ENCODE results near the gene SIRT6. TPM values are rescaled to one million over a fixed set of nuclear protein-coding genes. Genes with fewer than 3 reads are reported as not detected.

The SIRT6 gene
- total RNA-seq, 1 donor from 2014 or later: 65.6 TPM

DNA sequence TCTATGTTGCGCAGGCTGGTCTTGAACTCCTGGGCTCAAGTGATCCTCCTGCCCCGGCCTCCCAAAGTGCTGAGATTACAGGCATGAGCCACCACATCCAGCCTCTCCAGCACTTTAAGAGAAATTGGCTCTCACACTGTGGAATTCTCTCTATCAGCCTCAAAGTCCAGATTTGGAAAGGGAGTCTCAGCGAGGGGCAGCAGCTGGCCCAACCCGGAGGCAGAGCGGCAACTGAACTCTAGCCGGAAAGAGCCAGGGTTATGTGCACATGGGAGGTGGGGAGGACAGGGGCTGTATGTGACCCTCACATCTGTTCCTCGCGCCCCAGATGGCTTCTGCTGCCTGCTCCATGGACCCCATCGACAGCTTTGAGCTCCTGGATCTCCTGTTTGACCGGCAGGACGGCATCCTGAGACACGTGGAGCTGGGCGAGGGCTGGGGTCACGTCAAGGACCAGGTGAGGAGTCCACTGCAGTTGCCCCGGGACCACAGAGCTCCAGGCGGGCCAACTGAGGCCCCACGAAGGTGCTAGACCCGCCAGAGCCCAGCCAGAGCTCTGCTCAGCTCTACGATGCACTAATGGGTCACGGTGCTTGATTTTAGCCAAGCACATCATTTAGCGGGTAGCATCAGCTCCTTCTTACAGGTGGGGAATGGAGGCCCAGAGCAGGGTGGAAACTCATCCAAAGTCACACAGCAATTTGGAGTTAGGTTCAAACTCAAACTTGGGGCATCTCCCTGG lies 27.6 kb downstream of the SIRT6 start:
- no peaks in the 10 kb centered on the region for H3K4me1 ChIP-seq
- no peak for DNase-seq (ENCODE audit: extremely low spot score in 2 of 2)
- intact Hi-C loops (cut with DNase I): no loop called here
- H3K36me3 ChIP-seq: no peaks in the 10 kb centered on the region
- H3K27ac ChIP-seq: no peak overlapping the region
- H3K4me3 ChIP-seq: no peak overlapping the region
- H3K9me3 ChIP-seq: no peaks in the 10 kb centered on the region
- TF ChIP-seq, protein P1, sequence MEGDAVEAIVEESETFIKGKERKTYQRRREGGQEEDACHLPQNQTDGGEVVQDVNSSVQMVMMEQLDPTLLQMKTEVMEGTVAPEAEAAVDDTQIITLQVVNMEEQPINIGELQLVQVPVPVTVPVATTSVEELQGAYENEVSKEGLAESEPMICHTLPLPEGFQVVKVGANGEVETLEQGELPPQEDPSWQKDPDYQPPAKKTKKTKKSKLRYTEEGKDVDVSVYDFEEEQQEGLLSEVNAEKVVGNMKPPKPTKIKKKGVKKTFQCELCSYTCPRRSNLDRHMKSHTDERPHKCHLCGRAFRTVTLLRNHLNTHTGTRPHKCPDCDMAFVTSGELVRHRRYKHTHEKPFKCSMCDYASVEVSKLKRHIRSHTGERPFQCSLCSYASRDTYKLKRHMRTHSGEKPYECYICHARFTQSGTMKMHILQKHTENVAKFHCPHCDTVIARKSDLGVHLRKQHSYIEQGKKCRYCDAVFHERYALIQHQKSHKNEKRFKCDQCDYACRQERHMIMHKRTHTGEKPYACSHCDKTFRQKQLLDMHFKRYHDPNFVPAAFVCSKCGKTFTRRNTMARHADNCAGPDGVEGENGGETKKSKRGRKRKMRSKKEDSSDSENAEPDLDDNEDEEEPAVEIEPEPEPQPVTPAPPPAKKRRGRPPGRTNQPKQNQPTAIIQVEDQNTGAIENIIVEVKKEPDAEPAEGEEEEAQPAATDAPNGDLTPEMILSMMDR (IDR thresholded peaks at IDR 0.05): no peak
- TF ChIP-seq POLR2A (IDR thresholded peaks at IDR 0.05) (no peak), POLR2AphosphoS5 (IDR thresholded peaks at IDR 0.05; ENCODE audit: insufficient read depth in 1 of 2, low read depth in 1 of 2) (no peak)
- H3K27me3 ChIP-seq: no peaks in the 10 kb centered on the region

DNA sequence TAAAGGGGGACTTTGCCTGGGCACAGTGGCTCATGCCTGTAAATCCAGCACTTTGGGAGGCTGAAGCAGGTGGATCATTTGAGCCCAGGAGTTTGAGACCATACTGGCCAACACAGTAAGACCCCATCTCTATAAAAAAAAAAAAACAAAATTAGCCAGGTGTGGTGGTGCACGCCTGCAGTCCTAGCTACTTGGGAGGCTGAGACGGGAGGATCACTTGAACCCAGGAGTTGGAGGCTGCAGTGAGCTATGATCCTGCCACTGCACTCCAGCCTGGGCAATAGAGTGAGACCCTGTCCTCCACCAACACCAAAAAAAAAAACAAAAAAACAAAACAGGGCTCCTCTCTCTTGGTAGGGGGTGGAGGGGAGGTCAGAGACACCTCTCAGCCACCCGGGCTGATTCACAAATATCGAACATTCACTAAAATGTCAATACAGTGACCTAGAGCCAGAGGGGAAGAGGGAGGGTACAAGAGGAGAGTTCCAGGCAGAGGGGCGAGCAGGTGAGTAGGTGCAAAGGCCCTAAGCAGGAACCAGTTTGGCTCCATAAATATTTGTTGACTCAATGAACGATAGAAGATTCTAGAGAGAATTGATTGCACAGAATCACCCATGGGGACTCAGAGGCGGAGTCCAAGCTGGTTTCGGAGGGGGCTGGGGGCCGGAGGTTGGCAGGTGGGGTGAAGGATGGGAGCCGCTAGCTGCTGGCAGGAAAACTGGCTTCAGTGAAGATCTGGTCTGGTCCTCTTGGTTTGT lies 29.9 kb downstream of the SIRT6 start:
- no peaks in the 10 kb centered on the region for H3K4me1 ChIP-seq
- no peaks in the 10 kb centered on the region for H3K36me3 ChIP-seq
- no peak for DNase-seq (ENCODE audit: extremely low spot score in 2 of 2)
- no peak overlapping the region for H3K27ac ChIP-seq
- intact Hi-C loops (cut with DNase I): no loop called here
- H3K4me3 ChIP-seq: no peak overlapping the region
- H3K9me3 ChIP-seq: no peaks in the 10 kb centered on the region
- TF ChIP-seq POLR2AphosphoS5 (IDR thresholded peaks at IDR 0.05; ENCODE audit: insufficient read depth in 1 of 2, low read depth in 1 of 2): no peak
- TF ChIP-seq, protein P1 (IDR thresholded peaks at IDR 0.05): no peak
- no peak for TF ChIP-seq POLR2A (IDR thresholded peaks at IDR 0.05)
- no peaks in the 10 kb centered on the region for H3K27me3 ChIP-seq

DNA sequence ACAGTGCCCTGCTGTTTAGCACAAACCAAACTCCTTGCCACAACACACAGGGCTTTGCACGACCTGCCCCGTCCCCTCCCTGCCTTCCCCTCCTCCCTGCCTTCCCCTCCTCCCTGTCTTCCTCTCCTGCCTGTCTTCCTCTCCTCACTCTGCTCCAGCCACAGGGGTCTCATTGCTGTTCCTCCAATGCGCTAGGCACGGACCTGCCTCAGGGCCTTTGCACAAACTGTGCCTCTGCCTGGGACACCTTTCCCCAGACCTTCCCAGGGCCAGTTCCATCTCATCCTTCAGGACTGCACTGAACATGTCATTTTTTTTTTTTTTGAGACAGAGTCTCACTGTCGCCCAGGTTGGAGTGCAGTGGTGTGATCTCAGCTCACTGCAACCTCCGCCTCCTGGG lies 30.7 kb downstream of the SIRT6 start:
- Histone ChIP-seq H3K4me1 (no peaks in the 10 kb centered on the region), H3K36me3 (no peaks in the 10 kb centered on the region), H3K9me3 (no peaks in the 10 kb centered on the region), H3K27ac (no peak overlapping the region), H3K4me3 (no peak overlapping the region), H3K27me3 (no peaks in the 10 kb centered on the region)
- TF ChIP-seq, protein P1 (IDR thresholded peaks at IDR 0.05): no peak
- no peak for TF ChIP-seq POLR2AphosphoS5 (IDR thresholded peaks at IDR 0.05; ENCODE audit: insufficient read depth in 1 of 2, low read depth in 1 of 2)
- TF ChIP-seq POLR2A (IDR thresholded peaks at IDR 0.05): no peak
- DNase-seq (ENCODE audit: extremely low spot score in 2 of 2): no peak
- intact Hi-C loops (cut with DNase I): no loop called here

DNA sequence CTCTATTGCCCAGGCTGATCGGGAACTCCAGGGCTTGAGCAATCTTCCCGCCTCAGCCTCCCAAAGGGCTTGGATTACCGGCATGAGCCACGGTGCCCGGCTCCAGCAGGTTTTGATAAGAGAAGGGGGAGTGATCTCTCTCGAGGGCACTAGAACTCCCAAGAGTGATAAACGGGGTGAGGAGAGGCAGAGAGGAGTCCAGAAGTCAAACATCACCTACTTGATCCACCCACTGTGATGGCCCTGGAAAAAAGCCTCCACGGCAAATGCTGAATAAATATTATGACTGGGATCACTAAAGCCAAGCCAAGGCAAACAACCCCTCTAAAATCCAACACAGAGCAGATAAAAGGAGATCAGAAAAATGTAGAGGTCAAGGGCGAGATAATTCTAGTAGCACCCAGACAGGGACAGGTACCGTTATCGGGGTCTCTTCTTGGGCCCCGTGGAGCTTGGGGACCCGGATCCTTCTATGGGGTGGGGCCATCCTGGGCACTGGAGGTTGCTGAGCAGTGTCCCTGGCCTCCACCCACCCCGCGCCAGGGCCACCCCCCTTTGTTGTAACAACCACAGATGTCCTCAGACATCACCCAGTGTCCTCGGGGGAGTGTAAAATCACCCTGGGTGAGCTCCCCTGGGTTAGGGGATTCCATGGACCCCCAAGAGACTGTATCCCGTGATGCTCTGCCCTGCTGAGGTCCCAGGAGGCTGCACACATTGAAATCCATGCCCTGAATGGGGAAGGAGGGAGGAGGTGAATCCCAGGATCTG lies 32.7 kb downstream of the SIRT6 start:
- intact Hi-C loops (cut with DNase I): no loop called here
- no peak overlapping the region for H3K27ac ChIP-seq

More for the DNA sequence above, 32.7 kb downstream of the SIRT6 start:
- Histone ChIP-seq H3K9me3 (no peaks in the 10 kb centered on the region), H3K4me1 (peaks cover 10% of the 10 kb centered on the region), H3K36me3 (no peaks in the 10 kb centered on the region), H3K27me3 (no peaks in the 10 kb centered on the region), H3K4me3 (no peak overlapping the region)
- TF ChIP-seq POLR2A (IDR thresholded peaks at IDR 0.05): no peak
- TF ChIP-seq, protein P1 (IDR thresholded peaks at IDR 0.05): no peak
- TF ChIP-seq POLR2AphosphoS5 (IDR thresholded peaks at IDR 0.05; ENCODE audit: insufficient read depth in 1 of 2, low read depth in 1 of 2): no peak
- no peak for DNase-seq (ENCODE audit: extremely low spot score in 2 of 2)
